ENCODE results near the gene COL20A1.

The COL20A1 gene

GRCh38 chr20:63308218-63308911 lies 15.4 kb downstream of the COL20A1 start:
- Histone ChIP-seq H3K36me3 (ENCODE audit: control insufficient read depth in 2 of 2, insufficient read depth in 2 of 2, low read length in 2 of 2) (no peaks in the 10 kb centered on the region), H3K4me3 (ENCODE audit: low read length in 2 of 2) (no peak overlapping the region), H3K9ac (ENCODE audit: low read depth in 1 of 2, low read length in 2 of 2) (no peak overlapping the region), H3K27ac (ENCODE audit: low read depth in 2 of 2, low read length in 2 of 2) (no peak overlapping the region), H3K27me3 (ENCODE audit: control insufficient read depth in 2 of 2, insufficient read depth in 2 of 2, low read length in 2 of 2) (peaks cover 0 to 10% of the 10 kb centered on the region in 2 donors), H3K9me3 (ENCODE audit: control insufficient read depth in 2 of 2, low read length in 2 of 2) (no peaks in the 10 kb centered on the region), H3K4me1 (ENCODE audit: control insufficient read depth in 2 of 2, insufficient read depth in 2 of 2, low read length in 2 of 2) (no peaks in the 10 kb centered on the region)

GRCh38 chr20:63309261-63310071 lies 16.5 kb downstream of the COL20A1 start:
- H3K27ac ChIP-seq (ENCODE audit: low read depth in 2 of 2, low read length in 2 of 2), result no peak overlapping the region
- H3K27me3 ChIP-seq (ENCODE audit: control insufficient read depth in 2 of 2, insufficient read depth in 2 of 2, low read length in 2 of 2), result peaks cover 0 to 10% of the 10 kb centered on the region in 2 donors
- no peak overlapping the region for H3K9ac ChIP-seq (ENCODE audit: low read depth in 1 of 2, low read length in 2 of 2)
- no peaks in the 10 kb centered on the region for H3K9me3 ChIP-seq (ENCODE audit: control insufficient read depth in 2 of 2, low read length in 2 of 2)
- H3K36me3 ChIP-seq (ENCODE audit: control insufficient read depth in 2 of 2, insufficient read depth in 2 of 2, low read length in 2 of 2), result no peaks in the 10 kb centered on the region
- no peak overlapping the region for H3K4me3 ChIP-seq (ENCODE audit: low read length in 2 of 2)
- no peaks in the 10 kb centered on the region for H3K4me1 ChIP-seq (ENCODE audit: control insufficient read depth in 2 of 2, insufficient read depth in 2 of 2, low read length in 2 of 2)

GRCh38 chr20:63310265-63310991 lies 17.4 kb downstream of the COL20A1 start:
- H3K4me1 ChIP-seq (ENCODE audit: control insufficient read depth in 2 of 2, insufficient read depth in 2 of 2, low read length in 2 of 2), result no peaks in the 10 kb centered on the region
- H3K9ac ChIP-seq (ENCODE audit: low read depth in 1 of 2, low read length in 2 of 2), result no peak overlapping the region
- H3K27me3 ChIP-seq (ENCODE audit: control insufficient read depth in 2 of 2, insufficient read depth in 2 of 2, low read length in 2 of 2), result peaks cover 0 to 10% of the 10 kb centered on the region in 2 donors
- H3K36me3 ChIP-seq (ENCODE audit: control insufficient read depth in 2 of 2, insufficient read depth in 2 of 2, low read length in 2 of 2), result no peaks in the 10 kb centered on the region
- H3K9me3 ChIP-seq (ENCODE audit: control insufficient read depth in 2 of 2, low read length in 2 of 2), result no peaks in the 10 kb centered on the region
- H3K27ac ChIP-seq (ENCODE audit: low read depth in 2 of 2, low read length in 2 of 2), result no peak overlapping the region
- no peak overlapping the region for H3K4me3 ChIP-seq (ENCODE audit: low read length in 2 of 2)

- no peak overlapping the region for H3K27ac ChIP-seq (ENCODE audit: low read depth in 2 of 2, low read length in 2 of 2)
- H3K27me3 ChIP-seq (ENCODE audit: control insufficient read depth in 2 of 2, insufficient read depth in 2 of 2, low read length in 2 of 2), result peaks cover 0 to 10% of the 10 kb centered on the region in 2 donors
- no peaks in the 10 kb centered on the region for H3K4me1 ChIP-seq (ENCODE audit: control insufficient read depth in 2 of 2, insufficient read depth in 2 of 2, low read length in 2 of 2)
- no peaks in the 10 kb centered on the region for H3K36me3 ChIP-seq (ENCODE audit: control insufficient read depth in 2 of 2, insufficient read depth in 2 of 2, low read length in 2 of 2)
- no peaks in the 10 kb centered on the region for H3K9me3 ChIP-seq (ENCODE audit: control insufficient read depth in 2 of 2, low read length in 2 of 2)
- H3K4me3 ChIP-seq (ENCODE audit: low read length in 2 of 2), result no peak overlapping the region
- H3K9ac ChIP-seq (ENCODE audit: low read depth in 1 of 2, low read length in 2 of 2), result no peak overlapping the region
These were observed 18.3 kb downstream of the COL20A1 start for GRCh38 chr20:63311186-63311832.

GRCh38 chr20:63311833-63312243 lies 18.9 kb downstream of the COL20A1 start:
- peaks cover 0 to 10% of the 10 kb centered on the region in 2 donors for H3K27me3 ChIP-seq (ENCODE audit: control insufficient read depth in 2 of 2, insufficient read depth in 2 of 2, low read length in 2 of 2)
- no peak overlapping the region for H3K4me3 ChIP-seq (ENCODE audit: low read length in 2 of 2)
- H3K9ac ChIP-seq (ENCODE audit: low read depth in 1 of 2, low read length in 2 of 2), result no peak overlapping the region
- no peak overlapping the region for H3K27ac ChIP-seq (ENCODE audit: low read depth in 2 of 2, low read length in 2 of 2)
- H3K9me3 ChIP-seq (ENCODE audit: control insufficient read depth in 2 of 2, low read length in 2 of 2), result no peaks in the 10 kb centered on the region
- no peaks in the 10 kb centered on the region for H3K4me1 ChIP-seq (ENCODE audit: control insufficient read depth in 2 of 2, insufficient read depth in 2 of 2, low read length in 2 of 2)
- no peaks in the 10 kb centered on the region for H3K36me3 ChIP-seq (ENCODE audit: control insufficient read depth in 2 of 2, insufficient read depth in 2 of 2, low read length in 2 of 2)

- Histone ChIP-seq H3K27me3 (ENCODE audit: control insufficient read depth in 2 of 2, insufficient read depth in 2 of 2, low read length in 2 of 2) (peaks cover 0 to 10% of the 10 kb centered on the region in 2 donors), H3K4me3 (ENCODE audit: low read length in 2 of 2) (no peak overlapping the region)
These were observed 19.3 kb downstream of the COL20A1 start for GRCh38 chr20:63312273-63312672.

GRCh38 chr20:63312690-63313348 lies 19.8 kb downstream of the COL20A1 start:
- Histone ChIP-seq H3K4me3 (ENCODE audit: low read length in 2 of 2) (no peak overlapping the region), H3K9ac (ENCODE audit: low read depth in 1 of 2, low read length in 2 of 2) (no peak overlapping the region), H3K4me1 (ENCODE audit: control insufficient read depth in 2 of 2, insufficient read depth in 2 of 2, low read length in 2 of 2) (no peaks in the 10 kb centered on the region), H3K36me3 (ENCODE audit: control insufficient read depth in 2 of 2, insufficient read depth in 2 of 2, low read length in 2 of 2) (no peaks in the 10 kb centered on the region), H3K27ac (ENCODE audit: low read depth in 2 of 2, low read length in 2 of 2) (no peak overlapping the region), H3K9me3 (ENCODE audit: control insufficient read depth in 2 of 2, low read length in 2 of 2) (no peaks in the 10 kb centered on the region), H3K27me3 (ENCODE audit: control insufficient read depth in 2 of 2, insufficient read depth in 2 of 2, low read length in 2 of 2) (peaks cover 0 to 6% of the 10 kb centered on the region in 2 donors)

More at GRCh38 chr20:63312273-63312672, 19.3 kb downstream of the COL20A1 start:
- no peaks in the 10 kb centered on the region for H3K9me3 ChIP-seq (ENCODE audit: control insufficient read depth in 2 of 2, low read length in 2 of 2)
- no peak overlapping the region for H3K9ac ChIP-seq (ENCODE audit: low read depth in 1 of 2, low read length in 2 of 2)
- H3K27ac ChIP-seq (ENCODE audit: low read depth in 2 of 2, low read length in 2 of 2), result no peak overlapping the region
- no peaks in the 10 kb centered on the region for H3K4me1 ChIP-seq (ENCODE audit: control insufficient read depth in 2 of 2, insufficient read depth in 2 of 2, low read length in 2 of 2)
- H3K36me3 ChIP-seq (ENCODE audit: control insufficient read depth in 2 of 2, insufficient read depth in 2 of 2, low read length in 2 of 2), result no peaks in the 10 kb centered on the region

- no peaks in the 10 kb centered on the region for H3K27me3 ChIP-seq (ENCODE audit: control insufficient read depth in 2 of 2, insufficient read depth in 2 of 2, low read length in 2 of 2)
- H3K27ac ChIP-seq (ENCODE audit: low read depth in 2 of 2, low read length in 2 of 2), result no peak overlapping the region
- H3K36me3 ChIP-seq (ENCODE audit: control insufficient read depth in 2 of 2, insufficient read depth in 2 of 2, low read length in 2 of 2), result no peaks in the 10 kb centered on the region
- no peak overlapping the region for H3K9ac ChIP-seq (ENCODE audit: low read depth in 1 of 2, low read length in 2 of 2)
- no peaks in the 10 kb centered on the region for H3K4me1 ChIP-seq (ENCODE audit: control insufficient read depth in 2 of 2, insufficient read depth in 2 of 2, low read length in 2 of 2)
- H3K4me3 ChIP-seq (ENCODE audit: low read length in 2 of 2), result no peak overlapping the region
- H3K9me3 ChIP-seq (ENCODE audit: control insufficient read depth in 2 of 2, low read length in 2 of 2), result no peaks in the 10 kb centered on the region
These were observed 20.5 kb downstream of the COL20A1 start for GRCh38 chr20:63313349-63314014.

GRCh38 chr20:63314015-63314471 lies 21.1 kb downstream of the COL20A1 start:
- Histone ChIP-seq H3K4me1 (ENCODE audit: control insufficient read depth in 2 of 2, insufficient read depth in 2 of 2, low read length in 2 of 2) (no peaks in the 10 kb centered on the region), H3K27me3 (ENCODE audit: control insufficient read depth in 2 of 2, insufficient read depth in 2 of 2, low read length in 2 of 2) (no peaks in the 10 kb centered on the region), H3K27ac (ENCODE audit: low read depth in 2 of 2, low read length in 2 of 2) (no peak overlapping the region), H3K9ac (ENCODE audit: low read depth in 1 of 2, low read length in 2 of 2) (no peak overlapping the region), H3K9me3 (ENCODE audit: control insufficient read depth in 2 of 2, low read length in 2 of 2) (no peaks in the 10 kb centered on the region), H3K4me3 (ENCODE audit: low read length in 2 of 2) (no peak overlapping the region), H3K36me3 (ENCODE audit: control insufficient read depth in 2 of 2, insufficient read depth in 2 of 2, low read length in 2 of 2) (no peaks in the 10 kb centered on the region)
